Suprapubic skin (tissue), 4 donors: ENCODE data around the gene SLC44A2.

Source experiments
- EP300 ChIP-seq: sonication (generic); formaldehyde crosslinking; IDR thresholded peaks from one replicate; pipeline ENCODE4 v1.6.1; 2017; ENCODE audit warnings: antibody characterized with exemption
- POLR2A ChIP-seq, 2 donors: fragments of 450-650 bp; IDR thresholded peaks; one replicate each; pipeline ENCODE4 v1.6.1; 2017; ENCODE audit warnings: antibody characterized with exemption in 2 of 2, mild to moderate bottlenecking in 2 of 2, moderate library complexity in 2 of 2
- POLR2AphosphoS5 ChIP-seq, 3 donors: sonication (generic); formaldehyde crosslinking; IDR thresholded peaks; one replicate each; pipeline ENCODE4 v1.6.1; 2017; ENCODE audit warnings: antibody characterized with exemption in 3 of 3
- TF ChIP-seq, protein P1 (sequence below), 2 donors: fragments of 200-600 bp in 1 of 2; fragments of 450-650 bp in 1 of 2; sonication (generic) in 1 of 2; IDR thresholded peaks; one replicate each; pipeline ENCODE4 v1.5.1; 2016 to 2019; ENCODE audit warnings: antibody characterized with exemption in 2 of 2, mild to moderate bottlenecking in 1 of 2, moderate library complexity in 1 of 2

DNA sequence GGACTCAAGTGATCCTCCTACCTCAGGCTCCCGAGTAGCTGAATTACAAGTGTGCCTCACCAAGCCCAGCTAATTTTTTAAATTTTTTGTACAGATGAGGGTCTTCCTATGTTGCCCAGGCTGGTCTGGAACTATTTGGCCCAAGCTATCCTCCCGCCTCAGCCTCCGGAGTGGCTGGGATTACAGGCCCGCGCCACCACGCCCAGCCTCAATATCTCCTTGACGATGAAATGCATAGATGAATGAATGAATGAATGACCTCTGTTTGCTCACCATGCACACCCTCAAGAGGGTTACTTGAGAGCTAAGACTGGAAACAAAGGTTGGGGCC, 23.4 kb upstream of the SLC44A2 start:
- no peak for TF ChIP-seq EP300
- TF ChIP-seq, protein P1, sequence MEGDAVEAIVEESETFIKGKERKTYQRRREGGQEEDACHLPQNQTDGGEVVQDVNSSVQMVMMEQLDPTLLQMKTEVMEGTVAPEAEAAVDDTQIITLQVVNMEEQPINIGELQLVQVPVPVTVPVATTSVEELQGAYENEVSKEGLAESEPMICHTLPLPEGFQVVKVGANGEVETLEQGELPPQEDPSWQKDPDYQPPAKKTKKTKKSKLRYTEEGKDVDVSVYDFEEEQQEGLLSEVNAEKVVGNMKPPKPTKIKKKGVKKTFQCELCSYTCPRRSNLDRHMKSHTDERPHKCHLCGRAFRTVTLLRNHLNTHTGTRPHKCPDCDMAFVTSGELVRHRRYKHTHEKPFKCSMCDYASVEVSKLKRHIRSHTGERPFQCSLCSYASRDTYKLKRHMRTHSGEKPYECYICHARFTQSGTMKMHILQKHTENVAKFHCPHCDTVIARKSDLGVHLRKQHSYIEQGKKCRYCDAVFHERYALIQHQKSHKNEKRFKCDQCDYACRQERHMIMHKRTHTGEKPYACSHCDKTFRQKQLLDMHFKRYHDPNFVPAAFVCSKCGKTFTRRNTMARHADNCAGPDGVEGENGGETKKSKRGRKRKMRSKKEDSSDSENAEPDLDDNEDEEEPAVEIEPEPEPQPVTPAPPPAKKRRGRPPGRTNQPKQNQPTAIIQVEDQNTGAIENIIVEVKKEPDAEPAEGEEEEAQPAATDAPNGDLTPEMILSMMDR (IDR thresholded peaks at IDR 0.05) = no peak
- no peak for TF ChIP-seq POLR2A (IDR thresholded peaks at IDR 0.05)
- no peak for TF ChIP-seq POLR2AphosphoS5 (IDR thresholded peaks at IDR 0.05)
